Activated effector memory CD4-positive, alpha-beta T cell treated with anti-CD3 and anti-CD28 coated beads, Interleukin-2, amount 50 U/mL, for 16 hours (primary cell): ENCODE data around the gene TNNC2.

Experiments used
- DNase-seq: peaks from one replicate; pipeline ENCODE4 v3.0.0-alpha.2; 2020

The TNNC2 gene

DNA sequence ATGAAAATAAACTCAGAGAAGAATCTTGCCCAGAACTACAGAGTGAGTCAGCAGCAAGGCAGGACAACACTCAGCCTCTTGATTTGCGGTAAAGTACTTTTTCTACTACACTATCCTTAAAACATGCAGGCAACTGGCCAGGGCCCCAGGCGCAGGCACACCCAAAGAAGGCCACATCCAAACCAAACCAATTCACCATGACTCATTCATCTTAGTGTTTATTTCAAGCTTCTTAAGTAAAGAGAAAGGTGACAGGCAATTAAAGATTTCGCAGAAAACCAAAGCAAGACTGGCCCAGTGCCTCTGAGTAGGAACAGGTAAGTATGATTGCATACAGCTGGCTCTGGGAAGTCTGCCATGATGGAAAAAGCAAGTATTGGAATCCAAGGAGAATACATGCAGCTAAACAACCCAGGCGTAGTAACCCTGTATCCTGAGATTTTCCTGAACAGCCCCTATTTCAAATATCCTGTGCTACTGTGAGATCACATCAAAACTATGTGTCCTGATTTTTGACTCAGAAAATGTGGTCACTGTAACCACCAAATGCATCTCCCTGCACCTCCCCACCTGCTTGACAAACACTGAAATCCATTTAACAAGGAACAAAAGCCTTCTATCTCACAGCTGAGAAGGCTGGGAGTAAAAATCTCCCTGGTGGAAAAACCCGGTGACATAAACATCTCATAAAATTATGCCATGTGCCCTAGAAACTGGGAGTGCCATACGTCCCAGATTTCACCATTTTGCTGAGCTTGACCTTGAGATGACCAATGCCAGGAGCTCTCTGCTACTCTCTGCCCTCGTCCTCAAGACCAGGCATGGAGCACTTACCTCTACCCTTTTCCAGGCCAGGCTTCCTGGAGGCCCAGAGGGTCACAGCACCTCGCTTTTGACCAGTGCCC, 47.8 kb downstream of the TNNC2 start:
- no peak for DNase-seq

DNA sequence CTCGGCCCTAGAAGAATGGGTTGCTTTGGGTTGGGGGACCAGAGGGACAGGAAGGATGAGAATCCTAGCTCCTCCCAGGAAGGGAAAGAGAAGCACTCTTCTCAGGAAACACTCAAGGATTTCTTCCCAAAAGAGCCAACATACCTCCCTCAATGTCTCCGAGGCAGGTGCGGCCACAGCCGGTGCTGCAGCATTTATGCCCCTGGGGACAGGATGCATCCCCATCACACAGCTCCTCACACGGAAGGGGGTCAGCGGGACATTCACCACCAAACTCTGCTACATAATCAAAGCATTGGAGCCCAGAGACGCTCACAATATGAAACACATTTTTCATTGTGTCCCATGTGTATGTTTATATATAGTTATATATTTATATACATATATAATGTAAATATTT, 50.2 kb downstream of the TNNC2 start:
- DNase-seq, result no peak

DNA sequence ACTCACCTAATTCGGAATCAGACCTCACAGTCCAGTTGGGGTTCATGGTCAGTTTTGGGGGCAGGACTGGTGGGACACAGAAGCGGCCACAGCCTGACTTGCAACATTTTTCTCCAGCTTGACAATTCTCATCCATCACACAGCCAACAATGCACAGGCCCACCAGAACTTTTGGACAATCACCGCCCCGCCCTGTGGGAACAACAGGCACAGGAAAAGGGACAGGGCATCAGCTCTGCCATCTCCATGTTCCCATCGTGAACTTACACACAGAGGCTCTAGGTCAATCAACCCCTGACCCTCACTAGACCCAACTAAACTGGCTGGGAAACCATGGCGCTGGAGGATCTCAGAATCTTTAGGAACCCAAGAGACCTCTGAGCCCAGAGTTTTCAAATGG, 51.7 kb downstream of the TNNC2 start:
- no peak for DNase-seq

DNA sequence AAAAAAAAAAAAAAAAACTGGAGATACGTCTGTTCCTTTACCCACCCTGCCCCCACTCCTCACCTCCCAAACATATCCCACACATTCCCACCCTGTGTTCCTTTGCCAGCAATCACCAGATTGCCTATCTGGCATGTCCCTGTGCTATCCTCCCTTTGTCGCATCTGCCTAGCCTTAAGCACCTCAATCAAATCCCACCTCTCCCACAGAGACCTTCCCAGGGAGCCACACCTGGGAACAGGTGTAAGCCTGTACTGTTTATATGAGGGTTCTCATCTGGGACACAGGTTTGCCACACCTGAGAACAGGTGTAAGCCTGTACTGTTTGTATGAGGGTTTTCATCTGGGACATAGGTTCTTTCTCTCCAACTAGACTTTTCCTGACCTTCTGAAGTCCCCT, 52.2 kb downstream of the TNNC2 start:
- DNase-seq, result no peak
